RCC 7860 (cell line): ENCODE measurements around the gene GALNT7.

Source experiments
- DNase-seq: peaks from one replicate; pipeline ENCODE4 v3.0.0-alpha.2; 2015; ENCODE audit warnings: low spot score
- FAIRE-seq: peaks from 2 replicates; lab custom pipeline; 2012; peaks lifted over from hg19 to GRCh38; lab: Jason Lieb, UNC

The GALNT7 gene

DNA sequence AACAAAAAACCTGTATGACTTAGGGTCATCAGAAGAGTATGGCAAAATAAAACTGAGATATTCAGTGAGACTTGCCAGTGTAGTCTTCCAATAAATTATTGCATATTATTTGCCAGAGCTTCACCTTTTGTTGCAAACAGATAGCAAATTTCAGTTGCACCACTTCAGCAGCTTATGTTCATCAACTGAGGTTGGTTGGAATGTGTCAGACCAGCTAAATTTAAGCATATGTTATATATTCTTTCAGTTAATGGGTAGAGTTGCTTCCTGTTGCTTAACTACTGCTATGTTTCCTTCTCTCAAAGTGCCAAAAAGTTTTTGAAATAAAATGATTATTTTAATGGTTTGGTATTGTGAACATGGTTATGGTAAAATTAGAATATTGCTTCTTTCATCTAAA lies 61.5 kb downstream of the GALNT7 start:
- no peak for FAIRE-seq
- no peak for DNase-seq

DNA sequence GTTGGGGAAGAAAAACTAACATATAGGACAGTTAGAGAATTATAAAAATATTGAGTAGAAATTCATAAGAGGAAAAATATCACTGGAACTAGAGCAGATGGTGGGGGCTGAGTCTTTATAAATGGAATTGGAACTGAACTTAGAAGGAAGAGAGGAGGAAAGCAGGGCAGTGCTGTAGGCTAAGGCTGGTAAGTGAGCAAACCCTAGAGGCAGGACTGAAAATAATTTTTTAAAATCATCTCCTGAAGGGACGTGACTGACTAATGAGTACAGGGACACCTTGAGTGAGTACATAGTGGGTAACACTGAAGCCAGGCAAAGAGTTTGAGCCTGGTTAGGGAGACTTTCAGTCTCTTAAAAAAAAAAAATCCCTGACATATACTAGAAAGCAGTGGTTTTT lies 63.3 kb downstream of the GALNT7 start:
- FAIRE-seq (no peak), DNase-seq (no peak)

DNA sequence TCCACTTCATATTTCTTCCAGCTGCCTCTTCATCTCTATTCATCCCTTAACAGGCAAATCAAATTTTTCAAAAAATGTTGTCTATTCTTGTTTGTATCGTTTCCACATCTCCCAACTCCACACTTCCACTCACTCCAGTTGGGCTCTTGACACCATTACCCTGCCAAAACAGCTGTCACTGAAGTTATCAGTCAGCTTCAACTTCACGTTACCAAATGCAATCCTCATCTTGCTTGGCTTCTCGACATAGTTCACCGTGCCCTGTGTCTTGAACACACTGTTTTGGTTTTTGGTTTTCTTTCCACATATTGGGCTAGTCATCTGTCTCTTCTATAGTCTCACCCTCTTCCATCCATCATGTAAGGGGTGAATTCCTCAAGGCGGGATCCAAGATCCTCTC lies 65.2 kb downstream of the GALNT7 start:
- FAIRE-seq, result no peak
- DNase-seq, result no peak

DNA sequence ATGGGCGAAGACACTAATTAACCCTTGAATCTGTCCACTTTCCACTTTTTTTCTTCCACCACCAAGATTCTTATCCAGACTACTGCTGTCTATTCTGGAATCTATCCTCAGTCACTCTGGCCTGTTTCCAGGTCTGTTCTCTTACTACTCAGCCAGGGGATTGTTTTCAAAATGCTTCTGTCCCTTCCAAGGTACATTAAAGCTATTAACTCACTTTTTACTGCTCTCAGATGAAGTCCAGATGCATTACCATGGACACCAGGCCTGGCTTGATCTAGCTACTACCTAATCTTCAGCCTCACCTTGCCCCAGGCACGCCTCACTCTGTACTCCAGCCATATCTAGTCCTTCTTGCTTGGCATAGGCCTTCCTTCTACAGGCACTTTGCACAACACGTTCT lies 66.4 kb downstream of the GALNT7 start:
- FAIRE-seq (no peak), DNase-seq (no peak)

DNA sequence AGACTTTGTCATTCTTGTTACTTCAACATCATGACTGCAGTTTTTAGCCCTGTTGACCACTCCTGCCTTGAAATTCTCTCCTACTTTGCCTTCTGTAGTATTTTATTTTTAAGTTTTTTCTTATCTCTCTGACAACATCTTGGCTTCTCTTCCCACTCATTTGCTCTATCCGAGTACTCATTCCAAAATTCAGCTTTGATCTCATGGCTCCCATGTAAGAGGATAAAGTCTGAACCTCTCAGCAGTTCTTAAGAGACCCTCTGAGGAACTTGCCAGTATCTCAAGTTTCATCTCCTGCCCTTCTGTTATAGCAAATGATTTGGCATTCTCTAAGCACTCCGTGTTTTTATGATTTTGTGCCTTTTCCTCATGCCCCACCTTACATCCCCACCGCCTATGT lies 67.7 kb downstream of the GALNT7 start:
- no peak for DNase-seq
- FAIRE-seq, result no peak

DNA sequence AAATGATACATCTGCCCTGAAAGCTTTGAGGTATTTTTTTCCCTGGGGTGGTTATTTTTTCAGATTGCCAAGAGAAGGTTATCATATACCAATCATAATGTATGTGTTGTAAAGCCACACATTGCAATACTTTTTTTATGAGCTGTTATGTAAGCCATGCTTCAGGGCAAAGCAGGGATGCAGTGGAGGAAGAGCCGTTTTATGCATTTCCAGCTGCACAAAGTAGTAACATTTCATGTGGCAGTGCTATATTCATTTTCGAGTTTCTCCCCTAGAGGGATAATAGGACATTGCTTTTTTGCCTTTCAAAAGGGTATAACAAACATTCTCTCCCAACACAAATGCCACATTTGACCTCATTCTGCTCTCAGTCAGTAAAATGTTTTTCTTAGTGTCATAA lies 68.5 kb downstream of the GALNT7 start:
- DNase-seq (no peak), FAIRE-seq (no peak)

DNA sequence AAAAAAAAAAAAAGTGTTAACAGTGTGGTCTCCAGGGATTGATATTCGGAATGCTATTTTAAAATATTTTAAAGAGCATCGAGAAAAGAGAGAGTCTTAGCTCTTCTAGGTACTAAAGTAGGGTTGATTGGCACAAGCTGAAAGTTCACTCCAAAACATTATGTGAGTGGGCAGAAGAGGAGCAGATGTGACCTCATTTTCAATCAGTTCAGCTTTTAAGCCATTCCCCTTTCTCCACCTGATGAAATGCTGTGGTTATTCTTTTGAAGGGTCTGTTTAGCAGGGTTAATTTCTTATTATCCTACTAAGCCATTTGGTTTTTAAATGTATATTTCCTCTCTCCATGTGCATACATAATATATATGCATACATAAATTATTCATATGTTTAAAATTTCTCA lies 69.2 kb downstream of the GALNT7 start:
- no peak for FAIRE-seq

DNA sequence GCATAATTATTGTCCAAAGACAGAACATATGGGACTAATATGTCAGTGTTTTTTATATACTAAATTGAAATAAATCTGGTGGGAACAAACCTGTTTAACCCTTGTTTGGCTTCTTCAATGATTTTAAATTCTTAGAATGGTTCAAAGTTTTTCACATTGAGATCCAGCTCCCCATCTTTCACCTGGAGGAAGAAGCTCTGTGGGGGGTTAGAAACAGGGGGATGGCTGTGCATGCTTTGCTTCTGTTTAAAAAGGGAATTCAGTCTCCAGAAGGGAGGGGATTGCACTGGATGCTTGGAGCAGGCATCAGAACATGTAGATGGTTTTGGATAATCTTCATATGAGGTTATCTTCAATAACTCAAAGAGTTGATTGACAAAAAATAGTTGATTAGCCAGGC lies 72.1 kb downstream of the GALNT7 start:
- DNase-seq, result no peak
- no peak for FAIRE-seq

More for the DNA sequence above, 69.2 kb downstream of the GALNT7 start:
- DNase-seq, result no peak

DNA sequence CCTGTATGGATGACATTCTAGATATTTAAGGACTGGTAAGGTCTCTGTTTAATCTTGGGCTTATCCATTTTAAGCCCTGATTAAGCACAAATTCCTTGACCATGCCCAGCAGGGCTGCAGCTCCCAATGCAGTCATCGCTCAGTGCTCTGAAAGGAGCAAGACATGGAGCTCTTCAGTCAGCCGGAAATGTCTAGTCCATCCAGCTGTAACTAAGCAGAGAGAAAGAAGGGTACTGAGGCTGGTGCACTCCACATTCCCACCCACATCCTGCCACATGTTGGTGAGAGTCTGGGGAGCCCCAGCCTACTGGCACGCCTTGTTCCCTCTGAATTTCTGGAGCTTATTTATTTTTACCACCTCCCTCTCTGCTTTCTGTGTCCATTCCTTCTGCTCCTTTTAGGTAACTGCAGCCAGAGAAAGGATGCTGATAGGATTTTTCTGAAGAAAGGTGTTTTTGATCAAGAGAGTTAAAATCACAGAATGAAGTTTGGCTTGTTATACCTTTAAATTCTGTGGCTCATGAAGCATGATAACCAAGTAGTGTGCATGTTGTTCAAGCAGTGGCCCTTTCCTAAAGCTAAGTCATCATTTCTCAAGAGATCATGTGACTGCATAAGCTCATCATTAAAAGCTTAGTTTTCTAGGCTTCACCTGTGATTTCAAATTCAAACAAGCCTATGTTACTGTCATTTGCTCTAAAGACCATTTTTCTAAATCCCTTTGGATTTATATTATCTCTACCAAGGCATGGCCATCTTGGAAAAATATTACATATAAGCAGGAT lies 74.0 kb downstream of the GALNT7 start:
- FAIRE-seq, result no peak
- DNase-seq, result peak; percentile 54

DNA sequence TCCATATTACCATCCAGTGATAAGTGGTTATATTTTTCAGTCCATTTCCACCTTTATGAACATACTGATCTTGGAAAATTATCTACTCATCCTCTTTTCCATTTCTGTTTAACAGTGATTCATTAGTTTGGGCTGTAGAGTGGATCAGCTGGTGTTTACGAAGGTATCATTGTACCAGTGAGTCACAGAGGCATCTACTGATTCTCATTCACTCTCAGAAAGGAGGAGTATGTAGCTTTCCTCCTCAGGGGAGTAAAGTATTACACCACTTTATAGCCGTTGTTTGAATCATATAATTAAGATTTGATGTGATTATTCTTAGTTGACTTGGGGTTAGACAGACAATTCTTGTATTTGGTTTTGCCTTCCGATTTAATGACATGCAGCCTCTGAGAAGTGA lies 74.7 kb downstream of the GALNT7 start:
- FAIRE-seq, result peak; percentile 83
- peak; percentile 59 for DNase-seq

DNA sequence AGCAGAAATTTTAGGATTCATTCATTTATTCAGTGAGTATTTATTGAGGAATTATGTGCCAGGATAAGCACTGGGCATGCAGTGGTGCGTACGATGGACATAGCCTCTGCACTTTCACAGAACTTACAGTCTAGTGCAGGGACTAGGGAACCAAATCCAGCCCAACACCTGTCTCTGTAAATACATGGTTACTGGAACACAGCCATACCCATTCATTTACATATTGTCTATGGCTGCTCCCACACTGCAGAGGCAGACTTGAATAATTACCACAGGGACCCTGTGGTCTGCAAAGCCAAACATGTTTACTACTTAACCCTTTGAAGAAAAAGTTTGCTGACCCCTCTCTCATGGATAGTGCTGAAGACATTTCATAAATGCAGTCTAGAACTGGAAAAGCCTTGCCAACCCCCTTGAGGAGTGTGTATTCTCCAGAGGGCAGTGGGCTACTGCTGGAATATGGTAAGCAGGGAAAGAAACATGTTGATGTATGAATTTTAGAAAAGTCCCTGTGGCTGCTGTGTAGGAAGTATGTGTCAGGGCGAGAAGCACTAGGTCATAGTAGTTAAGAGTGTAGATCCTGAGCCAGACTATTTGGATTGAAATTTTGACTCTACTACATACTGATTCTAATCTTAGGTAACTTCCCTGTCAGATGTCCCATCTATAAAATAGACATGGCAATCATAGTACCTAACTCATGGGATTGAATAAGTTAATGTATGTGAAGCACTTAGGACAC lies 75.5 kb downstream of the GALNT7 start:
- DNase-seq (no peak), FAIRE-seq (no peak)

DNA sequence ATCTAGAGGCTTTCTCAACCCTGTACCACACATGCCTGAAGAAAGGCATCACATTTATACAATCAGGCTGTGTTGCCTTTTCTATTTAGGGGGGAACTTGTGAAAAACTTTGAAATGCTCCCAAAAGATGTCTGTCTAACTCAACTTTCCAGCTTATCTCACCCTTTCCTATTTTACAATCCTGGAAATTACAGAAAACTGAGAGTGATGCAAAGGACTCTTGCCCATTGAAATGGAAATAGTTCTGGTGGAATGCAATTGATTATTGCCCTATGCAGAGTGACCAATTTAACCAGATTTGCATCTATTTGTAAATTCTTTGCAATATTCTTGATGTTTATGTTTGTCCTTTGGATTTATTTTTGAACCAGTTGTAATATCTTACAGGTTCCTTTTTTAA lies 77.3 kb downstream of the GALNT7 start:
- FAIRE-seq (no peak), DNase-seq (no peak)

DNA sequence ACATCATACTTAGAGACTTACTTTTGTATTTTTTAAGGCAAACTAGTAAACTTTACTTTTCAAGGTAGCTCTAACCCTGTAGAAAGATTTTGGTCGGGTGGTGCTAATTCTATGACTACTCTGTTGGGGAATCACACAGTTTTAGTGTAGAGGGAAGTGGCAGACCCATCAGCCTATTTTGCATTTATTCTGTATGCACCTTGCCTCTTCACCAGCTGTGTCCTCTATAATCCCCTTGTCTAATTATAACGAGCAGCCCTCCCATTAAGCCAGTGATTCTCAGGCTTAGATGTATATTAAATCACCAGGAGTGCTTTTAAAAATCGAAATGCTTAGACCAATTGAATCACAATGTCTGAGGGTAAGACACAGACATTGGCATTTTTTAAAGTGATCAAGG lies 78.1 kb downstream of the GALNT7 start:
- FAIRE-seq, result no peak
- DNase-seq, result no peak

DNA sequence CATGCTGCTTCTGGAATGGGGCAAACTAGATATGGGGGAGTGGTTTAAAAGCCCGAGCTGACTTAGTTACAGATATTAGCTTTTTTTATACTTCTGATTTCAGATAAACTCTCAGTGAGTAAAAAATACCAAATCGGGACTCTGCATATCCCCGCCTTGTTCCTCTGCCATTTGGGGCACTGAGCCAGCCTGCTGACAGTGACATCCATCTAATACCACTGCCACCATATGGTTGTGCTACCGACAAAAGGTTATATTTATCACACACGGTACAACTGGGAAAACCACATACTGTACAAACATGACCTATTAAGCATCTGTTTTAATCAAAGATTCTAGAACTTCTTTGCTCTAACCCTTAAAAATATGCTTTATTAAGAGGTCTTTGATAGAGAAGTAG lies 78.7 kb downstream of the GALNT7 start:
- no peak for FAIRE-seq

DNA sequence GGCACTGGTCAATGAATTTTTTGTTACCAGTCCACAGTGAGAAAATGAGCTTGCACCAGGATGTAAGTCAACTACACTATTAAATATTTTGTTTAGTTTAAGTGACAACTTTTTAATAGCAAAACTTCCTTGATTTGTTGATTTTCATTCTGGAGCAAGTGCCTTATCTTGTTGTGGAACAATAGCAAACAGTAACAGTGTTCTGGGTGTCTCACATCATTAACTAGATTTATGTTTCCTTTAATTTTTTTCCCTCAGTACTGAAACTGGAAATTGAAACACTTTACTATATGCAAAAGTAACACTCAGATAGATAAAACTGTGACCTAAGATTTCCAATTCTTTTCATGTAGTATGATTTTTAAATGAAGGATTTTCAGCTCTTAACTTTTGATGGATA lies 80.1 kb downstream of the GALNT7 start:
- FAIRE-seq (no peak), DNase-seq (no peak)

More for the DNA sequence above, 78.7 kb downstream of the GALNT7 start:
- DNase-seq, result no peak

DNA sequence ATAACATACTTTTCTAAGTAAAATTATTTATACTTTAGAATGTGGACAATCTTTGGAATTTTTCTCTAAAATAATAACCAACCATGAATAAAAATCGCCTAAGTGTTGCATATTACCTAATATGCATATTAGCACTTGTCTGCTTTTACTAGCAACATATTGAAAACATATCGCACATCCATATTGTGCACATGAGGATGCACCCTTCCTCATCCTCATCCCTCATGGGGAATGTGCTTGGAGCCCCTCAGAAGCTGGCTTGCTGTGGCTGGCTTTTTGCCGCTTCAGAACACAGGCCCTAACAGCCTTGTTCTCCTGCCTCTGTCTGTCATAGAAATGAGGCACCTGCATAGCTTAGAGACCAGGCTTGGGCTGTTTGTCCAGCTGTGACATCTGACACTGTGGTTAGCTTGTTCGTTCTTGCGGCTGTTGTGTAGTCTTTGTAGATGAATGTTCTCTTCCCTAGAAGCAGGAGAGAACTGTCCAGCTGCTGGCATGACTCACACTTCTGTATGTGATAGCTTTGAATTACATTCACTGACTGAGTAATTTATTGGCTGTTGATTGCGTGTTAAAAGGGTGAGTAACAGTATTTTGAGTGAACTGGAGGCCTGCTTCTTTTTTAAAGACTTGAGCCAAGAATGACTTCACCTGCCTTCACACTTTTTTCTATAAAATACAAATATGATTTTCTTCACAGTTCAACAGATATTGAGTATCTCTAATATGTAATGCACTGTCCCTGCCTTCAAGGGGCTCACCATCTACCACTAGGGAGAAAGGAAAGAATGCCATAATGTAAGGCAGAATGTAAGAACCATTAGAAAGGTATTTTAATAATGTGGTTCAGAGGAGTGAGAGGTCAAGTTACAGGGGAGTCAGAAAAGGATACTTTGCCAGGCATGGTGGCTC lies 83.7 kb downstream of the GALNT7 start:
- DNase-seq (peak; percentile 98), FAIRE-seq (peak; percentile 97)

DNA sequence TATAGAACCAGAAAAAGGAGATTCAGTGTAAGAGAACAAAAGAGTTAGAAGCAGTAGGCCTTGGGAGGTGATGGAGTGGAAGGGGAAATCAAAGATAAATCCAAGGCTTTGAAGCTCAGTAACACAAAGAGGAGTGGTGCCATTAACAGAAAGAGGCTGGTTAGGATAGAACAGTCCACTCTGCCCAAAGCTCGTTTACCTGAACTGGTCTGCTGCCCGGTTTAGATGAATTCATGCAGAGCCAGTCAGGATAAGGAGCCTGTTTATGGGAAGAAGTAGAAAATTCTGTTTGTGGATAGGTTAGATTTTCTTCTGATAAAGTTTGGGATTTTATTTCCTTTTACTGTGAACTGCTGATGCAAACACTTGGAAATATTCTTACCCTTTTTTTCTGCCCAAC lies 85.0 kb downstream of the GALNT7 start:
- no peak for DNase-seq

DNA sequence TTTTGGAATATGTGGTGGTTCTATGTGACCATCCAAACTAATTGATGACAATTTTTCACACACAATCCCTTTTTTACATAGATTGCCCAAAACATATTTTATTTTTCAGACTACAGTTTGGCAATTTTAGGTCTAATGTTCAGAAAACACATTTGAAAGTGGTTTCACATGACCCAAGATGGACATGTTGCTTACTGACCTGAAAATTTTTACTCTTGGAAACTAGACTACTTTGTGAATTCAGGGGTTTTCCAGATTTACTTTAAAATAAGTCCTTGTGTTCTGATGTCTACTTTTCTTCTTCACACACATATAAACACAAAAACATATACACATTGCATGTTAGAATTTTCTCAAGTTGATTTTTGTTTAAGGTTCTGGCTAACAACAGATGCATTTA lies 86.0 kb downstream of the GALNT7 start:
- DNase-seq, result no peak
- no peak for FAIRE-seq

More for the DNA sequence above, 85.0 kb downstream of the GALNT7 start:
- FAIRE-seq, result no peak

DNA sequence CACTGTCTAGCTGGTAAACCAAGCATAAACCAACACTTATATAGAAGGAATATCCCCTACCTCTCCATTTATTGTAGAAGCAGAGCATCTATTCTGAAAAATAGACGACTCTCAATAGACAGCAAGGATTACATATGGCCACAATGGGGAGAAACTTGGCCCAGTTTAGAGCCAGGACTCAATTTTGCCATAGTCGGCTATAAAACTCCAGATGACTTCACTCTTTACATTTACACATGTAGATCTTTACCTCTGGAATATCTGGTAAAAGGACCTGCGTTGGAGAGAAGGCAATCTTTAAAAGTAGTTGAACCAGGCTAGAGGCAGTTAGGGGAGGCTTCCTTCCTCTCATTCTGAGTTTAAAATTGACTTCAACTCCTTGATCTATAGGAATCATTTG lies 88.2 kb downstream of the GALNT7 start:
- FAIRE-seq (no peak), DNase-seq (no peak)

DNA sequence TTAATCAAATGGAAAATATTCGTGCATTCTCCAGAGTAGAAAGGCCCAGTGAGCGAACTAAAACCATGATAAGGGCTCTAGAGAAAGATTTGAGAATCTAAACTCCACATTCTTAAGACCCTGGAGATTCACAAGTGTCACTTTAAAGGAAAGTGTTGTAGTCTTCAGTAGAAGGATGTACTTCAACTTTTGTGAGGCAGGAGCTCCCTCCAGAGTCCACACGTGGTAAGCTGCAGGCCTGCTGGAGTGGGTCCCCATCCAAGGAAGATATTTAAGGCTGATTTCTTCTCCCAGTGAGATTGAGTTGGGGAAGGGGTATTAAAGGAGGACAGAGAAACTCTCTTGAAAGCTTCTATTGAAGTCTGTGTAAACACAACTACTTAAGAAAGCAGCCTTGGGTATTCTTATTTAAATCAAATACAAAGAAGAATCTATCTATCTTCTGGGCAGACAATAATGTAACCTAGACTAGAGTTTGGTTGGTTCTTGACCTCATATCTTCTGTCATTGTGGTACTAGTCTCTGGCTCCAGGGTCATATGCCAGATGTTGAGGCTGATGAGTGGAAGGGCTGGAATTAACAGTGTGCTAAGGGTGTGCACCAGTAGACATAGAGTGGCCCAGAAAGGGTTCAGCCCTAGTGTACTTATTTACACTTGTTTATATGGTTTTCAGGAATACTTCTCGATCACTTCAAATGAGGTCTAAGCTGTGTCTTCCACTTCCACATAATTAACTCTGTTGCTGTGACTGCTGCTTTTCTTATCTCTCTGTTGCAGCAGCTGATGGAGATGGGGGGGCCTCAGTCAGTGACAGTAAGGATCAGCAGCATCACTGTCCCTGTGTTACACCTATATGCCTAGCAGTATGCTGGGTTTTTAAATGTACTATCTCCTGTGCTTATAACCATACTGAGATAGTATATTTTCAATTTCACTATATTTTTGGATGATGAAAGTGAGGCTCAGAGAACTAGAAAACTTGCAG lies 89.4 kb downstream of the GALNT7 start:
- FAIRE-seq (no peak), DNase-seq (peak; percentile 39)
